ENCODE results near the gene SPEM1.
A peak's percentile ranks its signal among the peaks of the same experiment; 100 is the strongest.

The SPEM1 gene

GRCh38 chr17:7423679-7424078 is 3.6 kb downstream of the SPEM1 start:
- no peak for DNase-seq

- DNase-seq, result no peak
Observed at GRCh38 chr17:7425316-7425715, 5.2 kb downstream of the SPEM1 start, which contains the start of gene SPEM2. Gene SPEM2 (plus strand): TSS chr17:7425616. CDS start chr17:7425689, 73 bp downstream.

- no peak for DNase-seq
Observed at GRCh38 chr17:7425756-7426155, 5.6 kb downstream of the SPEM1 start.

- no peak for DNase-seq
Observed at GRCh38 chr17:7426203-7426863, 6.2 kb downstream of the SPEM1 start.

GRCh38 chr17:7426896-7427489 is 6.9 kb downstream of the SPEM1 start:
- DNase-seq, result no peak

- DNase-seq, result no peak
Observed at GRCh38 chr17:7427549-7427948, 7.4 kb downstream of the SPEM1 start.

- no peak for DNase-seq
Observed at GRCh38 chr17:7428557-7428956, 8.4 kb downstream of the SPEM1 start, which contains the start of gene SPEM3. Gene SPEM3 (plus strand): TSS chr17:7428857. CDS start chr17:7428903, 46 bp downstream.

GRCh38 chr17:7429722-7430121 is 9.6 kb downstream of the SPEM1 start:
- no peak for DNase-seq

- no peak for DNase-seq
Observed at GRCh38 chr17:7431231-7431630, 11.1 kb downstream of the SPEM1 start.

GRCh38 chr17:7432296-7432695 is 12.2 kb downstream of the SPEM1 start:
- DNase-seq, result no peak

- DNase-seq, result no peak
Observed at GRCh38 chr17:7435676-7436555, 15.8 kb downstream of the SPEM1 start.

GRCh38 chr17:7436556-7437368 is 16.6 kb downstream of the SPEM1 start:
- DNase-seq, result no peak

GRCh38 chr17:7437369-7437863 is 17.3 kb downstream of the SPEM1 start:
- DNase-seq, result no peak

GRCh38 chr17:7437950-7438614 is 18.0 kb downstream of the SPEM1 start:
- DNase-seq, result no peak

GRCh38 chr17:7438656-7439460 is 18.7 kb downstream of the SPEM1 start:
- DNase-seq, result no peak

- peak; percentile 6 for DNase-seq
Observed at GRCh38 chr17:7439462-7440112, 19.5 kb downstream of the SPEM1 start, which contains the start of gene FGF11. Gene FGF11 (plus strand): TSS chr17:7439512. CDS start chr17:7439621, 109 bp downstream.

GRCh38 chr17:7440113-7440833 is 20.1 kb downstream of the SPEM1 start:
- peak; percentile 77 for DNase-seq

- peak; percentile 54 for DNase-seq
Observed at GRCh38 chr17:7440834-7441195, 20.7 kb downstream of the SPEM1 start.

GRCh38 chr17:7441266-7441665 is 21.1 kb downstream of the SPEM1 start:
- DNase-seq, result no peak

- DNase-seq, result no peak
Observed at GRCh38 chr17:7442142-7442541, 22.0 kb downstream of the SPEM1 start.

Data from RPMI8226 (cell line).